GM12864 (cell line): Measurements from ENCODE around the gene HDAC5.

Source experiments
- DNase-seq: peaks from one replicate; pipeline ENCODE4 v3.0.0-alpha.2; 2011; ENCODE audit warnings: low read depth
- H3K4me3 ChIP-seq: 2 replicates; pipeline ENCODE4 v1.5.1; 2011; ENCODE audit warnings: mild to moderate bottlenecking, low read depth, low read length, control low read depth
- TF ChIP-seq, protein P1 (sequence below): IDR thresholded peaks from 2 replicates; pipeline ENCODE4 v1.5.1; 2011; ENCODE audit warnings: low read depth, mild to moderate bottlenecking, moderate library complexity, low read length, control low read depth, inconsistent platforms; ENCODE audit errors: missing control alignments

HDAC5 gene

GRCh38 chr17:44076716-44077594 lies 46.5 kb downstream of the HDAC5 start:
- no peak overlapping the region for H3K4me3 ChIP-seq
- DNase-seq: no peak
- TF ChIP-seq, protein P1, sequence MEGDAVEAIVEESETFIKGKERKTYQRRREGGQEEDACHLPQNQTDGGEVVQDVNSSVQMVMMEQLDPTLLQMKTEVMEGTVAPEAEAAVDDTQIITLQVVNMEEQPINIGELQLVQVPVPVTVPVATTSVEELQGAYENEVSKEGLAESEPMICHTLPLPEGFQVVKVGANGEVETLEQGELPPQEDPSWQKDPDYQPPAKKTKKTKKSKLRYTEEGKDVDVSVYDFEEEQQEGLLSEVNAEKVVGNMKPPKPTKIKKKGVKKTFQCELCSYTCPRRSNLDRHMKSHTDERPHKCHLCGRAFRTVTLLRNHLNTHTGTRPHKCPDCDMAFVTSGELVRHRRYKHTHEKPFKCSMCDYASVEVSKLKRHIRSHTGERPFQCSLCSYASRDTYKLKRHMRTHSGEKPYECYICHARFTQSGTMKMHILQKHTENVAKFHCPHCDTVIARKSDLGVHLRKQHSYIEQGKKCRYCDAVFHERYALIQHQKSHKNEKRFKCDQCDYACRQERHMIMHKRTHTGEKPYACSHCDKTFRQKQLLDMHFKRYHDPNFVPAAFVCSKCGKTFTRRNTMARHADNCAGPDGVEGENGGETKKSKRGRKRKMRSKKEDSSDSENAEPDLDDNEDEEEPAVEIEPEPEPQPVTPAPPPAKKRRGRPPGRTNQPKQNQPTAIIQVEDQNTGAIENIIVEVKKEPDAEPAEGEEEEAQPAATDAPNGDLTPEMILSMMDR: no peak

DNA sequence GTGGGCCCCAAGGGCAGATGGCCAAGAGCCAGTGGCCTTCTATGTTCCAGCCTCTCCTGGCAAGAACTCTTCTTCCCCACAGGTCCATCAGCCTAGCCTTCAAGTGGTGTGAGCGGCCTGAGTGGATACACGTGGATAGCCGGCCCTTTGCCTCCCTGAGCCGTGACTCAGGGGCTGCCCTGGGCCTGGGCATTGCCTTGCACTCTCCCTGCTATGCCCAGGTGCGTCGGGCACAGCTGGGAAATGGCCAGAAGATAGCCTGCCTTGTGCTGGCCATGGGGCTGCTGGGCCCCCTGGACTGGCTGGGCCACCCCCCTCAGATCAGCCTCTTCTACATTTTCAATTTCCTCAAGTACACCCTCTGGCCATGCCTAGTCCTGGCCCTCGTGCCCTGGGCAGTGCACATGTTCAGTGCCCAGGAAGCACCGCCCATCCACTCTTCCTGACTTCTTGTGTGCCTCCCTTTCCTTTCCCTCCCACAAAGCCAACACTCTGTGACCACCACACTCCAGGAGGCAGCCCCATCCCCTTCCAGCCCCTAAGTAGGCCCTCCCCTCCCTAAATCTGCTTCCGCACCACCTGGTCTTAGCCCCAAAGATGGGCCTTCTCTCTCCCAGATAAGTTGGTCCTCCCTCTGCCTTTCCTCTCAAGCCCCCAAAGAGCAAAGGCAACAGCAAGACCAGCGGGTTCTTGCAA lies 47.7 kb downstream of the HDAC5 start:
- TF ChIP-seq, protein P1: no peak
- no peak for DNase-seq
- H3K4me3 ChIP-seq: no peak overlapping the region

- DNase-seq: no peak
- TF ChIP-seq, protein P1: no peak
- no peak overlapping the region for H3K4me3 ChIP-seq
Measured at GRCh38 chr17:44074911-44075285, 48.5 kb downstream of the HDAC5 start.

- TF ChIP-seq, protein P1: no peak
- DNase-seq: no peak
- no peak overlapping the region for H3K4me3 ChIP-seq
Measured at GRCh38 chr17:44074231-44074910, 49.1 kb downstream of the HDAC5 start.

GRCh38 chr17:44071772-44072171 lies 51.7 kb downstream of the HDAC5 start:
- no peak for DNase-seq
- H3K4me3 ChIP-seq: peak overlapping the region; percentile 91
- TF ChIP-seq, protein P1: no peak

- no peak for DNase-seq
- H3K4me3 ChIP-seq: peak overlapping the region; percentile 91
- TF ChIP-seq, protein P1: no peak
Measured at GRCh38 chr17:44071198-44071520, 52.3 kb downstream of the HDAC5 start.
